Panc1 (cell line): ENCODE measurements around the gene EIF6.

Source experiments
- CTCF ChIP-seq: fragments of 450-650 bp; IDR thresholded peaks from 2 replicates; pipeline ENCODE4 v1.5.1; 2017; ENCODE audit warnings: mild to moderate bottlenecking
- POLR2AphosphoS5 ChIP-seq: IDR thresholded peaks from 2 replicates; pipeline ENCODE4 v1.6.1; 2012; ENCODE audit warnings: mild to moderate bottlenecking, low read depth, low read length, moderate library complexity
- SIN3A ChIP-seq: IDR thresholded peaks from 2 replicates; pipeline ENCODE4 v1.6.1; 2012; ENCODE audit warnings: low read depth, mild to moderate bottlenecking, low read length, moderate library complexity, borderline replicate concordance; ENCODE audit not compliant: insufficient read depth
- TCF7L2 ChIP-seq: IDR thresholded peaks from 2 replicates; pipeline ENCODE4 v1.6.1; 2011; ENCODE audit warnings: mild to moderate bottlenecking, low read depth, low read length, inconsistent platforms
- TF ChIP-seq, protein P1 (sequence below), 2 experiments: IDR thresholded peaks; 2 replicates each; pipeline ENCODE4 v1.6.1; 2011 to 2012; ENCODE audit warnings: low read depth in 2 of 2, control low read depth in 1 of 2, low read length in 1 of 2, mild to moderate bottlenecking in 1 of 2, moderate library complexity in 1 of 2; ENCODE audit not compliant: insufficient read depth in 1 of 2

DNA sequence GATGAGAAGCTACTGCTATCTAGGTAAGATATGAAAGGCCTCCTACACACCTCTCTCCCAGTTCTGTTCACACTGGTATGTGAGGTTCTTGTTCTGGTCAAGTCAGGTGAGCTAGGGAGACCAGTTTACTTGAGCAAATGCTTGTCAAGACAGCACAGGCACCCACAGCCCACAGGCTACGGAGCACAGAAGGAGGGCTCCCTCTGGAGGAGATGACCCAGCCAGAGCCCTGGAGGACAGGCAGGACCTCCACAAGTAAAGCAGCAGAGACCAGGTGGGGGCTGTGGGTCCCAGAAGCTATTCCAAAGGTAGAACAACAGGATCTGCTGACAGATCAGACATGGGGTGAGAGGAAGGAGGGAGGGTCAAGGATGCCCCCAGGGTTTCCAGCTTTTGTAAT is 19.8 kb downstream of the EIF6 start:
- TF ChIP-seq CTCF (no peak), TCF7L2 (no peak), POLR2AphosphoS5 (no peak), SIN3A (no peak)
- TF ChIP-seq, protein P1, sequence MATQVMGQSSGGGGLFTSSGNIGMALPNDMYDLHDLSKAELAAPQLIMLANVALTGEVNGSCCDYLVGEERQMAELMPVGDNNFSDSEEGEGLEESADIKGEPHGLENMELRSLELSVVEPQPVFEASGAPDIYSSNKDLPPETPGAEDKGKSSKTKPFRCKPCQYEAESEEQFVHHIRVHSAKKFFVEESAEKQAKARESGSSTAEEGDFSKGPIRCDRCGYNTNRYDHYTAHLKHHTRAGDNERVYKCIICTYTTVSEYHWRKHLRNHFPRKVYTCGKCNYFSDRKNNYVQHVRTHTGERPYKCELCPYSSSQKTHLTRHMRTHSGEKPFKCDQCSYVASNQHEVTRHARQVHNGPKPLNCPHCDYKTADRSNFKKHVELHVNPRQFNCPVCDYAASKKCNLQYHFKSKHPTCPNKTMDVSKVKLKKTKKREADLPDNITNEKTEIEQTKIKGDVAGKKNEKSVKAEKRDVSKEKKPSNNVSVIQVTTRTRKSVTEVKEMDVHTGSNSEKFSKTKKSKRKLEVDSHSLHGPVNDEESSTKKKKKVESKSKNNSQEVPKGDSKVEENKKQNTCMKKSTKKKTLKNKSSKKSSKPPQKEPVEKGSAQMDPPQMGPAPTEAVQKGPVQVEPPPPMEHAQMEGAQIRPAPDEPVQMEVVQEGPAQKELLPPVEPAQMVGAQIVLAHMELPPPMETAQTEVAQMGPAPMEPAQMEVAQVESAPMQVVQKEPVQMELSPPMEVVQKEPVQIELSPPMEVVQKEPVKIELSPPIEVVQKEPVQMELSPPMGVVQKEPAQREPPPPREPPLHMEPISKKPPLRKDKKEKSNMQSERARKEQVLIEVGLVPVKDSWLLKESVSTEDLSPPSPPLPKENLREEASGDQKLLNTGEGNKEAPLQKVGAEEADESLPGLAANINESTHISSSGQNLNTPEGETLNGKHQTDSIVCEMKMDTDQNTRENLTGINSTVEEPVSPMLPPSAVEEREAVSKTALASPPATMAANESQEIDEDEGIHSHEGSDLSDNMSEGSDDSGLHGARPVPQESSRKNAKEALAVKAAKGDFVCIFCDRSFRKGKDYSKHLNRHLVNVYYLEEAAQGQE (IDR thresholded peaks at IDR 0.05; ENCODE audit: insufficient read depth in 1 of 2, low read depth in 2 of 2, low read length in 1 of 2), result no peak
